H9 (cell line): ENCODE data around the gene MAP3K2. TPM values are rescaled to one million over a fixed set of nuclear protein-coding genes. Genes with fewer than 3 reads are reported as not detected.

Experiments
- DNase-seq: peaks from one replicate; pipeline ENCODE4 v3.0.0-alpha.2; 2017
- H2AFZ ChIP-seq: one replicate; pipeline ENCODE4 v1.6.1; 2013; ENCODE audit warnings: mild to moderate bottlenecking, low read length, control low read depth, moderate library complexity
- H2AK5ac ChIP-seq: 2 replicates; pipeline ENCODE4 v1.6.1; 2013; ENCODE audit warnings: low read length, control low read depth, mixed read lengths; ENCODE audit not compliant: insufficient read length
- H2BK120ac ChIP-seq: one replicate; pipeline ENCODE4 v1.6.1; 2013; ENCODE audit warnings: low read depth, mild to moderate bottlenecking, low read length, control low read depth, inconsistent platforms; ENCODE audit not compliant: poor library complexity, severe bottlenecking
- H2BK12ac ChIP-seq: 2 replicates; pipeline ENCODE4 v1.6.1; 2013; ENCODE audit warnings: low read length, control low read depth, mixed read lengths, low read depth; ENCODE audit not compliant: insufficient read length
- H2BK15ac ChIP-seq: 2 replicates; pipeline ENCODE4 v1.6.1; 2013; ENCODE audit warnings: low read depth, low read length, control low read depth
- H2BK20ac ChIP-seq: one replicate; pipeline ENCODE4 v1.6.1; 2013; ENCODE audit warnings: low read depth, mild to moderate bottlenecking, low read length, control low read depth, inconsistent platforms; ENCODE audit not compliant: poor library complexity, severe bottlenecking
- H2BK5ac ChIP-seq: 2 replicates; pipeline ENCODE4 v1.6.1; 2013; ENCODE audit warnings: low read length, control low read depth, mixed read lengths; ENCODE audit not compliant: insufficient read length
- H3K14ac ChIP-seq: 2 replicates; pipeline ENCODE4 v1.6.1; 2013; ENCODE audit warnings: low read length, control low read depth; ENCODE audit not compliant: insufficient read depth
- H3K18ac ChIP-seq: 2 replicates; pipeline ENCODE4 v1.6.1; 2013; ENCODE audit warnings: low read depth, mild to moderate bottlenecking, mixed read lengths, low read length, control low read depth; ENCODE audit not compliant: insufficient read length
- H3K23ac ChIP-seq: 2 replicates; pipeline ENCODE4 v1.6.1; 2013; ENCODE audit warnings: low read length, control low read depth, mixed read lengths, low read depth; ENCODE audit not compliant: insufficient read length
- H3K23me2 ChIP-seq: 2 replicates; pipeline ENCODE4 v1.6.1; 2013; ENCODE audit warnings: low read depth, mild to moderate bottlenecking, mixed read lengths, low read length, control low read depth; ENCODE audit not compliant: insufficient read length, poor library complexity, severe bottlenecking
- H3K27ac ChIP-seq: 2 replicates; pipeline ENCODE4 v1.5.1; 2013; ENCODE audit warnings: low read length, control low read depth, mixed read lengths, low read depth; ENCODE audit not compliant: insufficient read length
- H3K27me3 ChIP-seq: 2 replicates; pipeline ENCODE4 v1.6.1; 2013; ENCODE audit warnings: low read length, control low read depth, inconsistent platforms; ENCODE audit not compliant: insufficient read depth
- H3K4ac ChIP-seq: 2 replicates; pipeline ENCODE4 v1.6.1; 2013; ENCODE audit warnings: low read depth, mild to moderate bottlenecking, control low read depth, inconsistent platforms, low read length, moderate library complexity
- H3K4me1 ChIP-seq: 2 replicates; pipeline ENCODE4 v1.6.1; 2013; ENCODE audit warnings: low read length, control low read depth, inconsistent platforms; ENCODE audit not compliant: insufficient read depth
- H3K4me2 ChIP-seq: 2 replicates; pipeline ENCODE4 v1.6.1; 2013; ENCODE audit warnings: low read length, control low read depth, mixed read lengths; ENCODE audit not compliant: insufficient read length, insufficient read depth
- H3K56ac ChIP-seq: 2 replicates; pipeline ENCODE4 v1.6.1; 2013; ENCODE audit warnings: low read depth, mild to moderate bottlenecking, mixed read lengths, low read length, control low read depth; ENCODE audit not compliant: insufficient read length
- H3K79me1 ChIP-seq: 2 replicates; pipeline ENCODE4 v1.6.1; 2013; ENCODE audit warnings: low read depth, mild to moderate bottlenecking, moderate library complexity, low read length, control low read depth, inconsistent platforms; ENCODE audit not compliant: insufficient read depth, poor library complexity, severe bottlenecking
- H3K79me2 ChIP-seq: 2 replicates; pipeline ENCODE4 v1.6.1; 2013; ENCODE audit warnings: low read length, control low read depth, inconsistent platforms; ENCODE audit not compliant: insufficient read depth
- H3K9ac ChIP-seq: 2 replicates; pipeline ENCODE4 v1.6.1; 2013; ENCODE audit warnings: low read length, control low read depth, mixed read lengths; ENCODE audit not compliant: insufficient read length; ENCODE audit errors: extremely low read depth
- H3K9me3 ChIP-seq: one replicate; pipeline ENCODE4 v1.6.1; 2013; ENCODE audit warnings: low read depth, low read length, inconsistent platforms; ENCODE audit not compliant: control insufficient read depth
- H3T11ph ChIP-seq: one replicate; pipeline ENCODE4 v1.6.1; 2013; ENCODE audit warnings: mild to moderate bottlenecking, low read length, control low read depth, inconsistent platforms
- H4K20me1 ChIP-seq: one replicate; pipeline ENCODE4 v1.6.1; 2013; ENCODE audit not compliant: control insufficient read depth, insufficient read length, insufficient read depth
- H4K5ac ChIP-seq: 2 replicates; pipeline ENCODE4 v1.6.1; 2013; ENCODE audit warnings: low read depth, mild to moderate bottlenecking, mixed read lengths, low read length, control low read depth; ENCODE audit not compliant: insufficient read length
- H4K8ac ChIP-seq: replicated peaks from 2 replicates; pipeline ENCODE4 v1.6.1; 2013; ENCODE audit warnings: low read length, control low read depth, mixed read lengths, low read depth; ENCODE audit not compliant: insufficient read length
- H4K91ac ChIP-seq: 2 replicates; pipeline ENCODE4 v1.6.1; 2013; ENCODE audit warnings: low read depth, mild to moderate bottlenecking, moderate library complexity, mixed read lengths, low read length, control low read depth; ENCODE audit not compliant: insufficient read length
- H3K27ac Mint-ChIP-seq, 3 experiments: 2 replicates in 2 of 3; 3 replicates in 1 of 3; pipeline ENCODE4 v1.8.0; 2020 to 2021; ENCODE audit warnings: mixed read lengths in 3 of 3, mild to moderate bottlenecking in 1 of 3, moderate library complexity in 1 of 3
- H3K27me3 Mint-ChIP-seq: 2 replicates; pipeline ENCODE4 v1.8.0; 2021; ENCODE audit warnings: low read depth, mild to moderate bottlenecking, moderate library complexity, mixed read lengths
- H3K36me3 Mint-ChIP-seq, 3 experiments: 2 replicates in 2 of 3; 3 replicates in 1 of 3; pipeline ENCODE4 v1.8.0; 2020 to 2021; ENCODE audit warnings: low read depth in 3 of 3, mixed read lengths in 3 of 3; ENCODE audit not compliant: insufficient read depth in 1 of 3
- H3K4me1 Mint-ChIP-seq, 2 experiments: 2 replicates each; pipeline ENCODE4 v1.8.0; 2020; ENCODE audit warnings: mixed read lengths in 2 of 2
- H3K4me3 Mint-ChIP-seq, 2 experiments: 2 replicates in 1 of 2; 3 replicates in 1 of 2; pipeline ENCODE4 v1.8.0; 2020 to 2021; ENCODE audit warnings: mild to moderate bottlenecking in 2 of 2, mixed read lengths in 2 of 2, moderate library complexity in 1 of 2
- H3K9me3 Mint-ChIP-seq, 2 experiments: 2 replicates in 1 of 2; 3 replicates in 1 of 2; pipeline ENCODE4 v1.8.0; 2020; ENCODE audit warnings: mild to moderate bottlenecking in 2 of 2, mixed read lengths in 2 of 2, moderate library complexity in 1 of 2
- CTCF ChIP-seq: fragments of 200-600 bp; sonication (generic); conservative IDR thresholded peaks from 3 replicates; pipeline ENCODE4 v1.8.0; 2021; ENCODE audit warnings: antibody characterized with exemption, mild to moderate bottlenecking
- WGBS: extraction: QIAGEN DNeasy Blood & Tissue Kit; methylation state at CpG from one replicate; pipeline ENCODE4 v1.1.7; 2013; ENCODE audit warnings: missing lambda C conversion rate, low lambda C conversion rate, mixed read lengths; ENCODE audit not compliant: insufficient read length; ENCODE audit errors: extremely low coverage; 5-methylcytosine and 5-hydroxymethylcytosine counted together
- total RNA-seq: library from RNA; stranded (reverse); gene quantifications from 2 replicates; pipeline ENCODE4 v1.2.1, GENCODE V29; 2021

The MAP3K2 gene
- total RNA-seq, 1 experiment from 2014 or later, result 25.8 TPM

- peaks cover 9 to 10% (median 9%) of the 10 kb centered on the region in 3 experiments for H3K36me3 Mint-ChIP-seq
- H4K20me1 ChIP-seq, result no peaks in the 10 kb centered on the region
- no peak overlapping the region for H3K4me2 ChIP-seq
- H4K91ac ChIP-seq, result no peak overlapping the region
- H3K4me1 Mint-ChIP-seq, result peaks cover 23 to 25% of the 10 kb centered on the region in 2 experiments
- H3K9me3 Mint-ChIP-seq, result peaks cover 9 to 10% of the 10 kb centered on the region in 2 experiments
- H2AK5ac ChIP-seq, result no peak overlapping the region
- no peak for DNase-seq
- H4K5ac ChIP-seq, result no peak overlapping the region
- H3K14ac ChIP-seq, result no peak overlapping the region
- no CpG with 5 or more reads among the region's 2 CpGs for WGBS
- TF ChIP-seq CTCF, result no peak
- H3K4me1 ChIP-seq, result no peaks in the 10 kb centered on the region
- no peak overlapping the region for H2BK12ac ChIP-seq
- H2BK120ac ChIP-seq, result no peak overlapping the region
- H3K27me3 ChIP-seq, result no peaks in the 10 kb centered on the region
- H3K23me2 ChIP-seq, result no peaks in the 10 kb centered on the region
- no peaks in the 10 kb centered on the region for H3K27me3 Mint-ChIP-seq
- no peak overlapping the region for H3K4me3 Mint-ChIP-seq
- no peak overlapping the region for H3K56ac ChIP-seq
- H3K9ac ChIP-seq, result no peak overlapping the region
- H3K27ac Mint-ChIP-seq, result 0 out of 7 replicates have a peak overlapping the region, but pooled peaks of 1 of the 3 experiments have one; percentile 11
- no peak overlapping the region for H2BK15ac ChIP-seq
- H3K23ac ChIP-seq, result no peak overlapping the region
- H4K8ac ChIP-seq, result no peak overlapping the region
- H3K79me1 ChIP-seq, result peaks cover 4% of the 10 kb centered on the region
- H3K18ac ChIP-seq, result no peak overlapping the region
- no peak overlapping the region for H2BK5ac ChIP-seq
- H3T11ph ChIP-seq, result no peak overlapping the region
- H3K27ac ChIP-seq, result no peak overlapping the region
- no peak overlapping the region for H2AFZ ChIP-seq
- no peak overlapping the region for H2BK20ac ChIP-seq
- no peaks in the 10 kb centered on the region; the same call in 1 of the 2 replicates for H3K79me2 ChIP-seq
- no peak overlapping the region for H3K4ac ChIP-seq
- peaks cover 8% of the 10 kb centered on the region for H3K9me3 ChIP-seq
These were observed 22.5 kb downstream of the MAP3K2 start for GRCh38 chr2:127365211-127365643.
